AG09319 (cell line): ENCODE measurements around the gene NUBPL.
"Not testable (repeated sequence)": the region's sequence is repeated elsewhere in the genome, so short reads cannot be mapped to it uniquely, and the experiment has no call there.

Experiments used
- DNase-seq: peaks from one replicate; pipeline ENCODE4 v3.0.0-alpha.2; 2010; ENCODE audit warnings: low read depth; ENCODE audit errors: extremely low read depth
- TF ChIP-seq, protein P1 (sequence below): IDR thresholded peaks from 2 replicates; pipeline ENCODE4 v1.5.1; 2011; ENCODE audit warnings: low read depth, mild to moderate bottlenecking, inconsistent platforms, low read length, moderate library complexity

NUBPL gene

GRCh38 chr14:31622060-31622459, 60.9 kb downstream of the NUBPL start:
- TF ChIP-seq, protein P1, sequence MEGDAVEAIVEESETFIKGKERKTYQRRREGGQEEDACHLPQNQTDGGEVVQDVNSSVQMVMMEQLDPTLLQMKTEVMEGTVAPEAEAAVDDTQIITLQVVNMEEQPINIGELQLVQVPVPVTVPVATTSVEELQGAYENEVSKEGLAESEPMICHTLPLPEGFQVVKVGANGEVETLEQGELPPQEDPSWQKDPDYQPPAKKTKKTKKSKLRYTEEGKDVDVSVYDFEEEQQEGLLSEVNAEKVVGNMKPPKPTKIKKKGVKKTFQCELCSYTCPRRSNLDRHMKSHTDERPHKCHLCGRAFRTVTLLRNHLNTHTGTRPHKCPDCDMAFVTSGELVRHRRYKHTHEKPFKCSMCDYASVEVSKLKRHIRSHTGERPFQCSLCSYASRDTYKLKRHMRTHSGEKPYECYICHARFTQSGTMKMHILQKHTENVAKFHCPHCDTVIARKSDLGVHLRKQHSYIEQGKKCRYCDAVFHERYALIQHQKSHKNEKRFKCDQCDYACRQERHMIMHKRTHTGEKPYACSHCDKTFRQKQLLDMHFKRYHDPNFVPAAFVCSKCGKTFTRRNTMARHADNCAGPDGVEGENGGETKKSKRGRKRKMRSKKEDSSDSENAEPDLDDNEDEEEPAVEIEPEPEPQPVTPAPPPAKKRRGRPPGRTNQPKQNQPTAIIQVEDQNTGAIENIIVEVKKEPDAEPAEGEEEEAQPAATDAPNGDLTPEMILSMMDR, result no peak
- no peak for DNase-seq

GRCh38 chr14:31652900-31653299, 91.7 kb downstream of the NUBPL start:
- DNase-seq, result not testable (repeated sequence)

DNA sequence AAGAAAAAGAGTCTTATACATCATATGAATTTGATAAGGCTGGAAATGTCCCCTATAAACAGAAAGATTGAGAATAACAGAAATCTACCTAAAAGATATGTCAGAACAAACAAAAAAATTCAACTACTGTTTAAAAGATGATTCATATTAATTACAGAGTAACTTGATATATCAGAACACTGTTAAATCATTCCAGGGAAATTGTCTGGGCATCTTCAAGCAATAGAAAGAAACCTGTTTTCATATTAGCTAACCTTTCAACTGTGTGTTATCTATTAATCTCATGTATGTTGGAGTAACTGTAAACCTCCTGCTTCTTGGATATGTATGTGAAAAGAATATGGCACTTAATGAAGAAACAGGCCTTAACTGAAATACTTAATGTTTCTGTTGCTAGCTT, 96.7 kb downstream of the NUBPL start:
- TF ChIP-seq, protein P1, result no peak
- no peak for DNase-seq

- TF ChIP-seq, protein P1, result no peak
- DNase-seq, result no peak
Observed at GRCh38 chr14:31659278-31659677, 98.1 kb downstream of the NUBPL start.

- TF ChIP-seq, protein P1, result no peak
- DNase-seq, result no peak
Observed at GRCh38 chr14:31660191-31660590, 99.0 kb downstream of the NUBPL start.

DNA sequence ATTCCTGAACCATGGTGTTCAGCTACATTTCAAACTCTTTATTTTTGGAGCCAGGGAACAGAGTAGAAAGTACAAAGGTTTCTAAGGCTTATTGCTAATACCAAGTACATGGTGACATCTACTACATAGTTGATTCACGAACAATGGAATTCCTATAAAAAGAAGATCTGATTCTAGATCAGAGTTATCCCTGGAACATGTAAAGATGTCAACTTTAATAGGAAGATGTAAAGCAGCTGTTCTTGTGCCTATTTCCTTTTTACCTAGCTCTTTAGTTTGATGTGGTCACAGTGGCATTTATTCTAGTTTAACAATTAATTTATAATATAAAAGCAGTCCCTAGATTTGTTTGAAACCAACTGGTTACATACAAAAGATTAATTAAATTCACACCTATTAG, 99.5 kb downstream of the NUBPL start:
- TF ChIP-seq, protein P1, result no peak
- DNase-seq, result no peak

- TF ChIP-seq, protein P1, result no peak
- DNase-seq, result no peak
Observed at GRCh38 chr14:31668348-31668747, 107.1 kb downstream of the NUBPL start.

GRCh38 chr14:31672709-31673108, 111.5 kb downstream of the NUBPL start:
- TF ChIP-seq, protein P1, result no peak

More at GRCh38 chr14:31672709-31673108, 111.5 kb downstream of the NUBPL start:
- DNase-seq, result no peak
